Measurements from ENCODE around the gene ROMO1. TPM values are rescaled to one million over a fixed set of nuclear protein-coding genes. Genes with fewer than 3 reads are reported as not detected.

The ROMO1 gene
- total RNA-seq, 1 experiment from 2014 or later: 357 TPM

GRCh38 chr20:35724321-35725230 lies 25.4 kb downstream of the ROMO1 start:
- no peaks in the 10 kb centered on the region for H3K27me3 Mint-ChIP-seq (ENCODE audit: insufficient read depth, unreplicated experiment)
- peaks cover 11% of the 10 kb centered on the region; the same call in 1 of the 2 replicates for H3K4me1 ChIP-seq
- no peak overlapping the region for H3K4me3 Mint-ChIP-seq (ENCODE audit: unreplicated experiment)
- no peaks in the 10 kb centered on the region for H3K27me3 ChIP-seq (replicated peaks; ENCODE audit: control insufficient read depth, insufficient read depth, low read length)
- TF ChIP-seq CTCF (IDR thresholded peaks at IDR 0.05; ENCODE audit: insufficient read depth in 1 of 2, low read depth in 1 of 2, low read length in 1 of 2, severe bottlenecking in 1 of 2, unreplicated experiment in 1 of 2): no peak
- ChIA-PET CTCF (interaction anchor here (0.6 to 1.0 kb wide), 2 partner anchors 16 to 17 kb away, joined by 3 read pairs; partner anchors contain the start of gene RBM39), POLR2A (interaction anchor here (0.6 to 0.7 kb wide), 3 partner anchors 15 to 47 kb away, joined by 3 to 11 read pairs (median 4); partner anchors contain the start of gene PHF20)
- H3K4me1 Mint-ChIP-seq (ENCODE audit: low read depth, unreplicated experiment): peaks cover 26% of the 10 kb centered on the region
- H3K36me3 Mint-ChIP-seq (ENCODE audit: insufficient read depth, unreplicated experiment): peaks cover 100% of the 10 kb centered on the region
- peak in 1 of 2 experiments; percentile 5 for DNase-seq
- intact Hi-C loops (cut with micrococcal nuclease; ENCODE audit: unreplicated experiment): no loop called here
- peaks cover 35% of the 10 kb centered on the region for H3K36me3 ChIP-seq (ENCODE audit: control insufficient read depth, insufficient read depth, low read length)
- H3K4me3 ChIP-seq (ENCODE audit: low read depth, low read length): no peak overlapping the region
- no TSS peak for BruUV-seq (replicated peaks)
- H3K9me3 ChIP-seq: no peaks in the 10 kb centered on the region
- H3K27ac Mint-ChIP-seq (ENCODE audit: unreplicated experiment): peak overlapping the region; percentile 42
- H3K9me3 Mint-ChIP-seq (ENCODE audit: unreplicated experiment): no peaks in the 10 kb centered on the region

DNA sequence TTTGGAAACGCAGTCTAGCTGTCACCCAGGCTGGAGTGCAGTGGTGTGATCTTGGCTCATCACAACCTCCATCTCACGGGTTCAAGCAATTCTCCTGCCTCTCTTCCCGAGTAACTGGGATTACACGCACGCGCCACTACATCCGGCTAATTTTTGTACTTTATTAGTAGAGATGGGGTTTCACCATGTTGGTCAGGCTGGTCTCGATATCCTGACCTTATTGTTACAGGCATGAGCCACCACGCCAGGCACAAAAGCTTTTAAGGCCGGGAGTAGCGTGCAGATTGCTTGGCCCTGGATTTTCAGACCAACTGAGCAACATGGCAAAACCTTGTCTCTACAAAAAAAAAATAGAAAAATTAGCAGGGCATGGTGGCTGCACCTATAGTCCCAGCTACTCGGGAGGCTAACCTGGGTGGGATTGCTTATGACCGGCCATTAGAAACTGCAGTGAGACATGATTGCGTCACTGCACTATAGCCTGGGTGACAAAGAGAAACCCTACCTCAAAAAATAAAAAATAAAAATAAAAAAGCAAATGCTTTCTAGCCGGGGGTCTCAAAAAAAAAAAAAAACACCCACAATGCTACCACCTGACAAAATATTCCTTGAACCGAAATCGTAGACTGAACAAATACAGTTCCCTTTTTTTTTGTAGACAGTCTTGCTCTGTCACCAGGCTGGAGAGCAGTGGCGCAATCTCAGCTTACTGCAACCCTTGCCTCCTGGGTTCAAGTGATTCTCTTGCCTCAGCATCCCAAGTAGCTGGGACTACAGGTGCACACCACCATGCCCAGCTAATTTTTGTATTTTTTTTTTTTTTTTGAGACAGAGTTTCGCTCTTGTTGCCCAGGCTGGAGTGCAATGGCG lies 27.9 kb downstream of the ROMO1 start:
- no peak for TF ChIP-seq CTCF (IDR thresholded peaks at IDR 0.05; ENCODE audit: insufficient read depth in 1 of 2, low read depth in 1 of 2, low read length in 1 of 2, severe bottlenecking in 1 of 2, unreplicated experiment in 1 of 2)
- ChIA-PET CTCF (interaction anchor here (0.7 kb wide), 1 partner anchor 109 kb away, joined by 4 read pairs; no protein-coding TSS in a partner anchor), POLR2A (interaction anchor here (0.7 to 3.0 kb wide), 2 partner anchors 8 to 15 kb away, joined by 6 to 28 read pairs; partner anchors contain the start of gene RBM39)
- H3K4me3 Mint-ChIP-seq (ENCODE audit: unreplicated experiment): peak overlapping the region; percentile 33
- Histone ChIP-seq H3K27me3 (replicated peaks; ENCODE audit: control insufficient read depth, insufficient read depth, low read length) (no peaks in the 10 kb centered on the region), H3K9me3 (no peaks in the 10 kb centered on the region), H3K4me1 (peaks cover 31% of the 10 kb centered on the region), H3K36me3 (ENCODE audit: control insufficient read depth, insufficient read depth, low read length) (peaks cover 24% of the 10 kb centered on the region), H3K4me3 (ENCODE audit: low read depth, low read length) (no peak overlapping the region)
- H3K4me1 Mint-ChIP-seq (ENCODE audit: low read depth, unreplicated experiment): peaks cover 38% of the 10 kb centered on the region
- H3K36me3 Mint-ChIP-seq (ENCODE audit: insufficient read depth, unreplicated experiment): peaks cover 99% of the 10 kb centered on the region
- BruUV-seq (replicated peaks): no TSS peak
- peak overlapping the region; percentile 71 for H3K27ac Mint-ChIP-seq (ENCODE audit: unreplicated experiment)
- intact Hi-C loops (cut with micrococcal nuclease; ENCODE audit: unreplicated experiment): no loop called here
- peak; percentile 14 to 39 for DNase-seq
- H3K9me3 Mint-ChIP-seq (ENCODE audit: unreplicated experiment): no peaks in the 10 kb centered on the region
- H3K27me3 Mint-ChIP-seq (ENCODE audit: insufficient read depth, unreplicated experiment): no peaks in the 10 kb centered on the region

DNA sequence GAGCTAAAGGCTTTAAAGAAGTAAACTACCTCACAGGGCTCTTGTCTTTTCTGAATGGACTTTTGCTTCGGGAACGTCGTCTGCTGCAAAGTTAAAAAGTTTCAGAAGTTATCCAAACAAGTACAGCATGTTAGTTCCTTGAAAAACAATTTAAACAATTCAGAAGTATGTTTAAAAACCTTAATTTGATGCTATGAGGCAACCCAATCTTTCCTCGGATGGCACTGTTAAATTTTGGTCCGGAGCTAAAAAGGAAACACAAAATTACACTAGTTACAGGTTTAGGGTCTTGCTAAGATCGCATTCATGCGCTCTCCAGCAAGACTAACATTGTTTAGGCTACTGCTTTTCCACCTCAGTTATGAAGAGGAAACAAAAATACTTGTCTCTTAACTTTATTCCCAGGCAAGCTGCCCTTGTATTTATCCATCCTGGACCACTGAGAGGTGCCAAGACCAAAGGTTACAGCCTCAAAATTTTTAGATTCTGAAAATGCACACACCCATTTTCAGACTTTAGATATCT lies 30.1 kb downstream of the ROMO1 start:
- ChIA-PET CTCF (no interaction called here), POLR2A (interaction anchor here (1.0 to 3.0 kb wide), 4 partner anchors 11 to 17 kb away, joined by 4 to 79 read pairs (median 16); partner anchors contain the start of gene RBM39)
- intact Hi-C loops (cut with micrococcal nuclease; ENCODE audit: unreplicated experiment): no loop called here
- Mint-ChIP-seq H3K4me1 (ENCODE audit: low read depth, unreplicated experiment) (peaks cover 49% of the 10 kb centered on the region), H3K36me3 (ENCODE audit: insufficient read depth, unreplicated experiment) (peaks cover 99% of the 10 kb centered on the region), H3K27ac (ENCODE audit: unreplicated experiment) (peak overlapping the region; percentile 30), H3K27me3 (ENCODE audit: insufficient read depth, unreplicated experiment) (no peaks in the 10 kb centered on the region), H3K9me3 (ENCODE audit: unreplicated experiment) (no peaks in the 10 kb centered on the region), H3K4me3 (ENCODE audit: unreplicated experiment) (no peak overlapping the region)
- DNase-seq: no peak
- peaks cover 49% of the 10 kb centered on the region for H3K4me1 ChIP-seq
- no peak overlapping the region for H3K4me3 ChIP-seq (ENCODE audit: low read depth, low read length)
- H3K36me3 ChIP-seq (ENCODE audit: control insufficient read depth, insufficient read depth, low read length): peaks cover 26% of the 10 kb centered on the region
- TF ChIP-seq CTCF (IDR thresholded peaks at IDR 0.05; ENCODE audit: insufficient read depth in 1 of 2, low read depth in 1 of 2, low read length in 1 of 2, severe bottlenecking in 1 of 2, unreplicated experiment in 1 of 2): no peak
- H3K9me3 ChIP-seq: no peaks in the 10 kb centered on the region
- H3K27me3 ChIP-seq (replicated peaks; ENCODE audit: control insufficient read depth, insufficient read depth, low read length): no peaks in the 10 kb centered on the region
- BruUV-seq (replicated peaks): no TSS peak

Measured in Caco-2 (cell line).